Testis (tissue), 3 donors: ENCODE results near the gene RAMP3. TPM values are rescaled to one million over a fixed set of nuclear protein-coding genes. Genes with fewer than 3 reads are reported as not detected.

Source experiments
- DNase-seq: peaks from one replicate; pipeline ENCODE4 v3.0.0-alpha.2; 2019
- H3K27ac ChIP-seq, 2 donors: fragments of 200-600 bp; sonication (generic); one replicate each; pipeline ENCODE4 v1.5.1; 2019
- H3K27me3 ChIP-seq: fragments of 200-600 bp; sonication (generic); one replicate; pipeline ENCODE4 v1.5.1; 2019
- H3K36me3 ChIP-seq: fragments of 200-600 bp; sonication (generic); one replicate; pipeline ENCODE4 v1.5.1; 2017; ENCODE audit warnings: low read depth; ENCODE audit errors: missing control alignments
- H3K4me1 ChIP-seq: fragments of 200-600 bp; sonication (generic); one replicate; pipeline ENCODE4 v1.5.1; 2019
- H3K4me3 ChIP-seq, 2 donors: fragments of 200-600 bp; sonication (generic); one replicate each; pipeline ENCODE4 v1.5.1; 2017 to 2019
- H3K9me3 ChIP-seq: fragments of 200-600 bp; sonication (generic); one replicate; pipeline ENCODE4 v1.5.1; 2017
- POLR2A ChIP-seq: fragments of 450-650 bp; IDR thresholded peaks from one replicate; pipeline ENCODE4 v1.6.1; 2017; ENCODE audit warnings: antibody characterized with exemption, mild to moderate bottlenecking, moderate library complexity
- WGBS, 2 donors: methylation state at CpG; one replicate each; pipeline ENCODE4 v1.1.5; 2018; 5-methylcytosine and 5-hydroxymethylcytosine counted together
- intact Hi-C: fragments of 100-400 bp; cut with DNase I; formaldehyde crosslinking; loops from one replicate; pipeline ENCODE4 v1.15.1; 2023; ENCODE audit warnings: low total_unique reads
- polyA plus RNA-seq: library from polyadenylated mRNA; stranded (reverse); fragments of 350-450 nt; fragmentation: Illumina TruSeq; extraction: RNeasy Lipid Tissue Mini Kit (QIAGEN cat#74804); gene quantifications from one replicate; pipeline ENCODE4 v1.2.3, GENCODE V29; 2014; ENCODE audit warnings: low read depth, low replicate concordance; ENCODE audit not compliant: insufficient read depth
- total RNA-seq, 2 donors: library from RNA; depleted of rRNA; stranded (reverse); fragments of >200 nt; gene quantifications; one replicate each; pipeline ENCODE4 v1.2.3, GENCODE V29; 2016
- TF ChIP-seq, protein P1 (sequence below), 3 experiments: fragments of 450-650 bp in 2 of 3; fragments of 200-600 bp in 1 of 3; sonication (generic) in 1 of 3; IDR thresholded peaks; one replicate each; pipeline ENCODE4 v1.5.1; 2016 to 2019; ENCODE audit warnings: antibody characterized with exemption in 3 of 3, mild to moderate bottlenecking in 2 of 3, moderate library complexity in 1 of 3

RAMP3 gene
- total and polyA plus RNA-seq, 3 donors from 2014 or later, result 9.1 to 23.8 (median 17.0) TPM

DNA sequence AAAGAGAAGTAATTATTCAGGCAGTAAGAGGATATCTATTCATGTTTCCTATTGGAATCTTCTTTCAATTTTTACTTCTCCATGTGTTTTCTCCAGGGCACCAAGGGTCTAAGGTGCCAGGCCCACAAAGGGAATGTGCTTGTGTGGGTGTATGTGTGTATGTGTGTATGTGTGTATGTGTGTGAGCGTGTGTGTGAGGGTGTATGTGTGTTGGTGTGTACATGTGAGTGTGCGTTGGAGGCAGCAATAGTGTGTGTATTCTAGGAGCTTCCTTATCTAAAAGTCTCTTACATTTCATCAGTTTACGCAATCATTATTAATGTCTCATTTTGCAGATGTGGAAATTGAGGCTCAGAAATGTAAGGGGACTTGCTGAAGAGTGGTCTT is 28.3 kb downstream of the RAMP3 start:
- Histone ChIP-seq H3K36me3 (no peaks in the 10 kb centered on the region), H3K27me3 (no peaks in the 10 kb centered on the region), H3K4me1 (no peaks in the 10 kb centered on the region), H3K9me3 (no peaks in the 10 kb centered on the region), H3K4me3 (no peak overlapping the region), H3K27ac (no peak overlapping the region)
- 88 to 91% methylated on average over 3 of the region's 3 CpGs for WGBS, 2 donors
- intact Hi-C loops, result no loop called here
- no peak for TF ChIP-seq POLR2A
- TF ChIP-seq, protein P1, sequence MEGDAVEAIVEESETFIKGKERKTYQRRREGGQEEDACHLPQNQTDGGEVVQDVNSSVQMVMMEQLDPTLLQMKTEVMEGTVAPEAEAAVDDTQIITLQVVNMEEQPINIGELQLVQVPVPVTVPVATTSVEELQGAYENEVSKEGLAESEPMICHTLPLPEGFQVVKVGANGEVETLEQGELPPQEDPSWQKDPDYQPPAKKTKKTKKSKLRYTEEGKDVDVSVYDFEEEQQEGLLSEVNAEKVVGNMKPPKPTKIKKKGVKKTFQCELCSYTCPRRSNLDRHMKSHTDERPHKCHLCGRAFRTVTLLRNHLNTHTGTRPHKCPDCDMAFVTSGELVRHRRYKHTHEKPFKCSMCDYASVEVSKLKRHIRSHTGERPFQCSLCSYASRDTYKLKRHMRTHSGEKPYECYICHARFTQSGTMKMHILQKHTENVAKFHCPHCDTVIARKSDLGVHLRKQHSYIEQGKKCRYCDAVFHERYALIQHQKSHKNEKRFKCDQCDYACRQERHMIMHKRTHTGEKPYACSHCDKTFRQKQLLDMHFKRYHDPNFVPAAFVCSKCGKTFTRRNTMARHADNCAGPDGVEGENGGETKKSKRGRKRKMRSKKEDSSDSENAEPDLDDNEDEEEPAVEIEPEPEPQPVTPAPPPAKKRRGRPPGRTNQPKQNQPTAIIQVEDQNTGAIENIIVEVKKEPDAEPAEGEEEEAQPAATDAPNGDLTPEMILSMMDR (IDR thresholded peaks at IDR 0.05), result no peak
- DNase-seq, result no peak

DNA sequence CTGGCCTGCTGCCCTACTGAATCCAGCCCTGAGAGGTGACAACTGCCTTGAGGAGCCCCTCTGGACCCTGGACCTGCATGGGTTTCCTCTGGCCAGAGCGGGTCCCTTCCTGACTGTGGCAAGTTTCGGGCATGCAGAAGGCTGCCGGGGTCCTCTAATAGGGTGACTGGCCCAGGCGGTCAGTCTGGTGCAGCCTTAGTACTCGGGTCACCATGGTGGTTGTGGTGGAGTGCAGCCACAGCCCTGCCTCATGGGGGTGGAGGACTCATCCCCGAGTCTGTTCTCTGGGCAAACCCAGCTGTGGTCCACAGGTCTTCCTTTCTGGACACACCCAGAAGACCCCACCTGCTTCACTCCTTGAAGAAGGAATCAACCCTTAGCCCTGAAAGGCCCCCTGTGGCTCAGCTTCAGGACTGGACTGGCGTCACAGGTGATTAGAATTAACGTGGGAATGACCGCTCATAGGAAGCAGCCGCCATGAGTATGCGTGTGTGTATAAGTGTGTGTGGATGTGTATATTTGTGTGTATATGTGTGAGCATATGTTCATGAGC is 28.7 kb downstream of the RAMP3 start:
- TF ChIP-seq POLR2A, result no peak
- TF ChIP-seq, protein P1 (IDR thresholded peaks at IDR 0.05), result no peak
- H3K9me3 ChIP-seq, result no peaks in the 10 kb centered on the region
- WGBS, 2 donors, result 82 to 94% methylated on average over 11 of the region's 11 CpGs
- H3K27ac ChIP-seq, result no peak overlapping the region
- H3K27me3 ChIP-seq, result no peaks in the 10 kb centered on the region
- no peak overlapping the region for H3K4me3 ChIP-seq
- intact Hi-C loops, result no loop called here
- H3K36me3 ChIP-seq, result no peaks in the 10 kb centered on the region
- no peak for DNase-seq
- no peaks in the 10 kb centered on the region for H3K4me1 ChIP-seq

DNA sequence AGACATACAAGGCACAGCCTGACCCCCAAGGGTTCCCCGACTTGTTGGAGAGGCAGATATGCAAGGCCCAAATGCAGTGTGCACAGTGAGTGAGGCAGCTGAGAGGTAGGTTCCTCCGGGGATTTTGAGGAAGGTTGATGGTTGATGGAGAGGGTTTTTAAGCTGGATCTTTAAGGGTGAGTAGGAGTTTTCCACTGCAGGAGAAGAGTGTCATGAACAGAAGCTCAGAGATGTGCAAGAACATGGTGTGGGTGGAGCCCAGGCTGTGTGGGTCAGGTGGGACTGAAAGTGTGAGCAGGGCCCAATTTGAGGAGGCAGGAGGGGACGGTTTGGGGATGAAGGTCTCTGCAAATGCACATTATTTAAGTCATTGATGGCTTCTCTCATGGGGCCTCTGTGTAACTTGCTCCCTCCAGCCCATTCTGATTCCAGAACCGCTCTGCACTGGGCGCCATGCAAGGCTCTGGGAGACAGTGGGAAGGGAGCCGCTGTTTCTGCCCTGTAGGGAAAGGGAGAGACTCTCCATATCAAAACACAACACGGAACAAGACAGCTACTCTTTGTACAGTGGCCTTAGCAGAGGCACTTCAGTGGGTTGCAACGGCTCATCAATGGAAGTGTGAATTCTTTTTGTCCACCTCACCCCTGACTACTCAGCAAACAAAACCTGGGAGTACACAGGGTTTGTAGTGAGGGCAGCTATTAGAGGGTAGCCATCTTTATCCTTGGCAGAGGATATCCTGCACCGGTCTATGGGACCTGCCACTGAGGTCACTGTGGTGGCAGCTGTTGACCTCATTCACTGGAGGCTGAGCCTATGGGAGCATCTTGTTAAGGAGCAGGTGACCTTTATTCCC is 29.7 kb downstream of the RAMP3 start:
- intact Hi-C loops, result no loop called here
- Histone ChIP-seq H3K27me3 (no peaks in the 10 kb centered on the region), H3K4me1 (no peaks in the 10 kb centered on the region), H3K4me3 (no peak overlapping the region), H3K36me3 (no peaks in the 10 kb centered on the region), H3K27ac (no peak overlapping the region), H3K9me3 (no peaks in the 10 kb centered on the region)
- DNase-seq, result no peak
- TF ChIP-seq, protein P1 (IDR thresholded peaks at IDR 0.05), result no peak
- TF ChIP-seq POLR2A, result no peak
- WGBS, 2 donors, result 88 to 91% methylated on average over 9 of the region's 9 CpGs

DNA sequence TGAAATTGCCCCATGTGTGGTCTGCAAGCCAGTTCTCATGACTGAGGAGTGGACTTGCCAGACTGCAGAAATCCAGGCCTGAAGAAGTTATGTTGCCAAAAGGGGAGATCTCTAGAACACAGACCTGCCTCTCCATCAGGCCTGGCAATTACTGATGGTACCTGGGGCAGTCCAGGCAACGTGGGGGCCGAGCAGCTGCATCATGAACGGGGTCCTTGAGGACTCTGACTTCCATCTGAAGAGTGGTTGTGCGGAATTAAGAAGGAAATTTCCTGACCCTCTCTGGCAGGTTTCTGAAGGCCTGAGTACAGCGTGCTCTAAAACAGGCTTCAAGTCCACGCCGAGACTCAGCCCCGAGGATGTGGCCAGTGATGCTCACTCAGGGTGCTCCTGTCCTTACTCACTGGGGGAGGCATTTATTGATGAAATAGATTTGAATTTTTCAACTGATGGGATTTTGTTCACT is 30.4 kb downstream of the RAMP3 start:
- 94 to 98% methylated on average over 8 of the region's 8 CpGs for WGBS, 2 donors
- DNase-seq, result no peak
- TF ChIP-seq POLR2A, result no peak
- TF ChIP-seq, protein P1 (IDR thresholded peaks at IDR 0.05), result no peak
- Histone ChIP-seq H3K36me3 (no peaks in the 10 kb centered on the region), H3K4me1 (no peaks in the 10 kb centered on the region), H3K27me3 (no peaks in the 10 kb centered on the region), H3K27ac (no peak overlapping the region), H3K9me3 (no peaks in the 10 kb centered on the region), H3K4me3 (no peak overlapping the region)
- intact Hi-C loops, result no loop called here
